ENCODE data around the gene CCR7. TPM values are rescaled to one million over a fixed set of nuclear protein-coding genes. Genes with fewer than 3 reads are reported as not detected.
A peak's percentile ranks its signal among the peaks of the same experiment; 100 is the strongest.

CCR7 gene
- total and polyA plus RNA-seq, 2 of the 13 experiments (the other 11 are each of a cell fraction or from before 2014, with no cell fraction given) = 0.04 to 0.53 TPM

GRCh38 chr17:40553694-40554534, 11.4 kb downstream of the CCR7 start (continued):
- TF ChIP-seq ADNP (CRISPR knock-in tag; IDR thresholded peaks at IDR 0.05) = no peak
- TF ChIP-seq SP140L (CRISPR knock-in tag; IDR thresholded peaks at IDR 0.05; ENCODE audit: borderline replicate concordance) = no peak
- TF ChIP-seq ZNF430 (CRISPR knock-in tag; IDR thresholded peaks at IDR 0.05) = no peak
- no peak for TF ChIP-seq NFYB (CRISPR knock-in tag; IDR thresholded peaks at IDR 0.05)
- TF ChIP-seq ZNF780A (CRISPR knock-in tag; IDR thresholded peaks at IDR 0.05) = no peak
- no peak for TF ChIP-seq NR3C1 (CRISPR knock-in tag; IDR thresholded peaks at IDR 0.05)
- no peak for TF ChIP-seq TEAD2 (CRISPR knock-in tag; IDR thresholded peaks at IDR 0.05)
- TF ChIP-seq HNF1B (CRISPR knock-in tag; IDR thresholded peaks at IDR 0.05) = 0 out of 2 replicates have a peak, but pooled peaks have one; percentile 13
- no peak for TF ChIP-seq ZNF264 (CRISPR knock-in tag; IDR thresholded peaks at IDR 0.05)
- no peak for TF ChIP-seq SYNCRIP (IDR thresholded peaks at IDR 0.05; ENCODE audit: insufficient read depth, low read depth, low read length)
- no peak for TF ChIP-seq ZNF281 (CRISPR knock-in tag; IDR thresholded peaks at IDR 0.05; ENCODE audit: borderline replicate concordance)
- TF ChIP-seq ZNF263 (CRISPR knock-in tag; IDR thresholded peaks at IDR 0.05) = peak; percentile 21; the same call in 1 of the 2 replicates
- TF ChIP-seq CBX1 (IDR thresholded peaks at IDR 0.05; ENCODE audit: low read depth) = no peak
- TF ChIP-seq PRPF4 (IDR thresholded peaks at IDR 0.05; ENCODE audit: low read depth, low read length, poor library complexity, severe bottlenecking) = peak; percentile 52
- no peak for TF ChIP-seq BCLAF1 (IDR thresholded peaks at IDR 0.05)
- no peak for TF ChIP-seq GLI4 (CRISPR knock-in tag; IDR thresholded peaks at IDR 0.05; ENCODE audit: borderline replicate concordance)
- TF ChIP-seq ZNF720 (CRISPR knock-in tag; IDR thresholded peaks at IDR 0.05) = no peak
- no peak for TF ChIP-seq SP1 (IDR thresholded peaks at IDR 0.05)
- no peak for TF ChIP-seq SP1 (CRISPR knock-in tag; IDR thresholded peaks at IDR 0.05)
- no peak for TF ChIP-seq ZNF333 (CRISPR knock-in tag; IDR thresholded peaks at IDR 0.05; ENCODE audit: borderline replicate concordance)
- no peak for TF ChIP-seq SIX4 (CRISPR knock-in tag; IDR thresholded peaks at IDR 0.05)
- TF ChIP-seq CREB1 (IDR thresholded peaks at IDR 0.05) = no peak
- no peak for TF ChIP-seq CREB1 (CRISPR knock-in tag; IDR thresholded peaks at IDR 0.05)
- TF ChIP-seq NBN (conservative IDR thresholded peaks at IDR 0.05) = no peak
